ENCODE measurements around the gene KIF25. TPM values are rescaled to one million over a fixed set of nuclear protein-coding genes. Genes with fewer than 3 reads are reported as not detected.

The KIF25 gene
- total RNA-seq, 4 donors from 2014 or later, result 0.16 TPM; not detected in 3

DNA sequence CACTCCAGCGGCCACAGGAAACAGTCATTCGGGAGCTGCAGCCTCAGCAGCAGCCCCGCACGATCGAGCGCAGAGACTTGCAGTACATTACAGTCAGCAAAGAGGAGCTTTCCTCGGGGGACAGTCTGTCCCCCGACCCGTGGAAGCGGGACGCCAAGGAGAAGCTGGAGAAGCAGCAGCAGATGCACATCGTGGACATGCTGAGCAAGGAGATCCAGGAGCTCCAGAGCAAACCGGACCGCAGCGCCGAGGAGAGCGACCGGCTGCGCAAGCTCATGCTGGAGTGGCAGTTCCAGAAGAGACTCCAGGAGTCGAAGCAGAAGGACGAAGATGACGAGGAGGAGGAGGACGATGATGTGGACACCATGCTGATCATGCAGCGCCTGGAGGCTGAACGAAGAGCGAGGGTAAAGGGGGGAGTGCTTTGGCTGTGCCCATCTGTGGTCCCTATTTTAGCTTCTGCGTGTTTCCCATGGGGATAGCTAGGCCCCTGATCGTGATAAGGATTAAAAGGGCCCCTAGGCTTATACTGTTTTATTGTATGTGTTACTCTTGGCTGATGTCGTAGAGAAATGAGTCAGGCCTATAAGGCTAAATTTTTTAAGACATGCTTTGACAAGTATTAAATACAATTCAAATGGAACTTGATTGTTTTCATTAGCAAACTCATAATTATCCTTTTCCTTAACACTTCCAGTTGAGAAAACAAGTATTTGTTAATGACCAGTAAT, 45.5 kb upstream of the KIF25 start:
- no peaks in the 10 kb centered on the region for H3K9me3 ChIP-seq
- ATAC-seq, result no peak
- TF ChIP-seq, protein P1, sequence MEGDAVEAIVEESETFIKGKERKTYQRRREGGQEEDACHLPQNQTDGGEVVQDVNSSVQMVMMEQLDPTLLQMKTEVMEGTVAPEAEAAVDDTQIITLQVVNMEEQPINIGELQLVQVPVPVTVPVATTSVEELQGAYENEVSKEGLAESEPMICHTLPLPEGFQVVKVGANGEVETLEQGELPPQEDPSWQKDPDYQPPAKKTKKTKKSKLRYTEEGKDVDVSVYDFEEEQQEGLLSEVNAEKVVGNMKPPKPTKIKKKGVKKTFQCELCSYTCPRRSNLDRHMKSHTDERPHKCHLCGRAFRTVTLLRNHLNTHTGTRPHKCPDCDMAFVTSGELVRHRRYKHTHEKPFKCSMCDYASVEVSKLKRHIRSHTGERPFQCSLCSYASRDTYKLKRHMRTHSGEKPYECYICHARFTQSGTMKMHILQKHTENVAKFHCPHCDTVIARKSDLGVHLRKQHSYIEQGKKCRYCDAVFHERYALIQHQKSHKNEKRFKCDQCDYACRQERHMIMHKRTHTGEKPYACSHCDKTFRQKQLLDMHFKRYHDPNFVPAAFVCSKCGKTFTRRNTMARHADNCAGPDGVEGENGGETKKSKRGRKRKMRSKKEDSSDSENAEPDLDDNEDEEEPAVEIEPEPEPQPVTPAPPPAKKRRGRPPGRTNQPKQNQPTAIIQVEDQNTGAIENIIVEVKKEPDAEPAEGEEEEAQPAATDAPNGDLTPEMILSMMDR (IDR thresholded peaks at IDR 0.05), result no peak
- no peak for TF ChIP-seq EP300 (IDR thresholded peaks at IDR 0.05)
- H3K36me3 ChIP-seq, result peaks cover 10 to 86% of the 10 kb centered on the region in 2 donors
- no peaks in the 10 kb centered on the region for H3K4me1 ChIP-seq
- no peaks in the 10 kb centered on the region for H3K27me3 ChIP-seq
- 96% methylated on average over 14 to 24 of the region's 29 CpGs for WGBS, 2 donors (ENCODE audit: low coverage in 1 of 2)
- H3K4me3 ChIP-seq, result no peak overlapping the region
- no peak overlapping the region for H3K27ac ChIP-seq

DNA sequence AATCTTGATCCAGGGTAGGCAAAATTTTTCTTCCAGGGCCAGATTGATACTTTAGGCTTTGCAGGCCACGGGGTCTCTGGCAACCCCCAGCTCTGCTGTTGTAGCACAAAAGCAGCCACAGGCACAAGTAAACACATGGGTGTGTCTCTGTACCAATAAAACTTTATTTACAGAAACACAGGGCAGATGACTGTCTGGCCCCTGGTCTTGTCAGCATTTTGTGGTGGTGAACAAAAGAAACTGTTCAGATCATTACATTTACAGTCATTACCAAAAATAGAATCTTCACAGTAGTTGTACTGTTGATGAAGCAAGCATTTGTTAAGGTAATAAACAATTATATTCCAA, 45.0 kb upstream of the KIF25 start:
- H3K4me3 ChIP-seq, result no peak overlapping the region
- H3K9me3 ChIP-seq, result no peaks in the 10 kb centered on the region
- no peaks in the 10 kb centered on the region for H3K4me1 ChIP-seq
- no peaks in the 10 kb centered on the region for H3K27me3 ChIP-seq
- H3K36me3 ChIP-seq, result peaks cover 10 to 86% of the 10 kb centered on the region in 2 donors
- 71 to 100% methylated on average over 1 of the region's 1 CpG for WGBS, 2 donors (ENCODE audit: low coverage in 1 of 2)
- TF ChIP-seq, protein P1 (IDR thresholded peaks at IDR 0.05), result no peak
- TF ChIP-seq EP300 (IDR thresholded peaks at IDR 0.05), result no peak
- TF ChIP-seq POLR2A (IDR thresholded peaks at IDR 0.05), result no peak
- no peak for TF ChIP-seq POLR2AphosphoS5 (IDR thresholded peaks at IDR 0.05)
- no peak overlapping the region for H3K27ac ChIP-seq
- no peak for ATAC-seq

DNA sequence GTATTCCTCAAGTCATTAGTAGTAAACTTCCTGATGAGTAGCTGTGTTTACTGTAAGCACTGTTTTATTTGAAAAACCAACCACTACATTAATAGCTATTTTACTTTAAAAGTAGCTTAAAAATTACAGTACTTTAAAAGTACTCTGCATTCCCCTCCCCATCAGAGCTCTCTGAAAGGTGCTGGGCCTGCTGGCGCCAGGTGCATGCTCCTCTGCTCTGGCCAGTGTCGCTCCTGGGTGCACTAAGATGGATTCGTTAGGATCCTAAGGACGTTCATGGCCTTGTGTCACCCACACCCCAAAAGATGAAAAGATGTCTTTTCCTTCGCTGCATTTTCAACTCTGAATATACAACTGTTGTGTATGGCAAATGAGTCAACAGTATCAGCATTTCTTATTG, 43.9 kb upstream of the KIF25 start:
- Histone ChIP-seq H3K4me1 (no peaks in the 10 kb centered on the region), H3K4me3 (no peak overlapping the region), H3K9me3 (no peaks in the 10 kb centered on the region), H3K36me3 (peaks cover 6 to 80% of the 10 kb centered on the region in 2 donors), H3K27me3 (no peaks in the 10 kb centered on the region), H3K27ac (no peak overlapping the region)
- TF ChIP-seq, protein P1 (IDR thresholded peaks at IDR 0.05), result no peak
- TF ChIP-seq POLR2AphosphoS5 (IDR thresholded peaks at IDR 0.05), result no peak
- no peak for TF ChIP-seq EP300 (IDR thresholded peaks at IDR 0.05)
- no peak for TF ChIP-seq POLR2A (IDR thresholded peaks at IDR 0.05)
- 86 to 89% methylated on average over 3 to 5 of the region's 5 CpGs for WGBS, 2 donors (ENCODE audit: low coverage in 1 of 2)
- no peak for ATAC-seq

DNA sequence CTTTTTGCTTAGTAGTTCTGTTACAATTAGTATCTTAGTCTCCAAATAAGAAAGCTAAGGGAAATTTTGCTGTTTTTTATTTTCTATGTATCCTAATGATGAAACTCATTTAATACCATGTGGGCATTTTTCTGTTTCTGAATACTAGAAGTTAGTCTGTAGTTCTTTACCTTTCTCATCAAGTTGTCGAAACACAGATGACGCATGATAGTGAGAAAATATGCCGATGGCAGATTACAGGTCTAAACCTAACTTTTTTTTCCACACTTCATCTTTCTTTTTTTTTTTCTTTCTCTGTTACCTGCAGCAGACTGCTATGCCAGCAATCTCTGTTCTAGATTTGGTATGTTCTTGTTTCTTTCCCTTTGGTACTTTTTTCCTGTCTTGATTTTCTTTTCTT, 43.3 kb upstream of the KIF25 start:
- Histone ChIP-seq H3K27ac (no peak overlapping the region), H3K4me1 (no peaks in the 10 kb centered on the region), H3K4me3 (no peak overlapping the region), H3K36me3 (peaks cover 4 to 74% of the 10 kb centered on the region in 2 donors), H3K9me3 (no peaks in the 10 kb centered on the region), H3K27me3 (no peaks in the 10 kb centered on the region)
- no peak for ATAC-seq
- no peak for TF ChIP-seq POLR2AphosphoS5 (IDR thresholded peaks at IDR 0.05)
- no peak for TF ChIP-seq POLR2A (IDR thresholded peaks at IDR 0.05)
- TF ChIP-seq, protein P1 (IDR thresholded peaks at IDR 0.05), result no peak
- no peak for TF ChIP-seq EP300 (IDR thresholded peaks at IDR 0.05)
- WGBS, 2 donors (ENCODE audit: low coverage in 1 of 2), result 83 to 84% methylated on average over 3 of the region's 3 CpGs

DNA sequence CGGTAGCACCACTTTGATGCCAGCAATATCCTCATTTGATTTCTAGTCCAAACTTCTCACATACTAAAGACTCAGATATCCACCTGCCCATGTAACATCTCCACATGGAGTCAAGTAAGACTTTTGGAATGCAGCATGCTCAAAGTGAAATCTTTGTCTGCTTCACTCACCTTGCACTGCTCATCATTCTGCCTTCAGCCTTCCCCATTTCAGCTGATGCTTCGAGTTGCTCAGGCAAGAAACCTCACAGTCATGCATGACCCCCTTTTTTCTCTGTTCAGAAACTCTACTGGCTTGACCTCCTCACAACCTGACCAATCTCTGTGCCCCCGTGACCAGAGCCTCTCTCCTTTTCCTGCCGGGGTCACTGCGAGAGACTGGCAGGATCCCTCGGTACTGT, 41.0 kb upstream of the KIF25 start:
- Histone ChIP-seq H3K36me3 (peaks cover 0 to 50% of the 10 kb centered on the region in 2 donors), H3K9me3 (no peaks in the 10 kb centered on the region), H3K27me3 (no peaks in the 10 kb centered on the region), H3K27ac (no peak overlapping the region), H3K4me3 (no peak overlapping the region), H3K4me1 (peaks cover 0 to 5% (median 0%) of the 10 kb centered on the region in 3 donors)
- no peak for TF ChIP-seq POLR2A (IDR thresholded peaks at IDR 0.05)
- TF ChIP-seq, protein P1 (IDR thresholded peaks at IDR 0.05), result no peak
- TF ChIP-seq POLR2AphosphoS5 (IDR thresholded peaks at IDR 0.05), result no peak
- TF ChIP-seq EP300 (IDR thresholded peaks at IDR 0.05), result no peak
- 93 to 100% methylated on average over 1 to 6 of the region's 6 CpGs for WGBS, 2 donors (ENCODE audit: low coverage in 1 of 2)
- no peak for ATAC-seq
